Ascending aorta (tissue), 2 donors: Measurements from ENCODE around the gene KCNAB1. TPM values are rescaled to one million over a fixed set of nuclear protein-coding genes. Genes with fewer than 3 reads are reported as not detected.
"Not testable (repeated sequence)": the region's sequence is repeated elsewhere in the genome, so short reads cannot be mapped to it uniquely, and the experiment has no call there.

Experiments used
- DNase-seq, 2 donors: peaks; one replicate each; pipeline ENCODE4 v3.0.0-alpha.2; 2019; ENCODE audit warnings: low spot score in 2 of 2
- H3K27ac ChIP-seq, 2 donors: fragments of 200-600 bp; sonication (generic); one replicate each; pipeline ENCODE4 v1.5.1; 2016 to 2017; ENCODE audit warnings: mild to moderate bottlenecking in 1 of 2
- H3K27me3 ChIP-seq: fragments of 200-600 bp; sonication (generic); one replicate; pipeline ENCODE4 v1.5.1; 2017
- H3K36me3 ChIP-seq, 2 donors: fragments of 200-600 bp; sonication (generic); one replicate each; pipeline ENCODE4 v1.5.1; 2016
- H3K4me1 ChIP-seq, 2 donors: fragments of 200-600 bp; sonication (generic); one replicate each; pipeline ENCODE4 v1.5.1; 2016 to 2017; ENCODE audit warnings: mild to moderate bottlenecking in 1 of 2
- H3K4me3 ChIP-seq, 2 donors: fragments of 200-600 bp; sonication (generic); one replicate each; pipeline ENCODE4 v1.5.1; 2016 to 2017; ENCODE audit warnings: mild to moderate bottlenecking in 1 of 2
- H3K9me3 ChIP-seq, 2 donors: fragments of 200-600 bp; sonication (generic); one replicate each; pipeline ENCODE4 v1.5.1; 2016
- CTCF ChIP-seq, 3 experiments: fragments of 200-600 bp in 2 of 3; fragments of 450-650 bp in 1 of 3; sonication (generic) in 2 of 3; IDR thresholded peaks; one replicate each; pipeline ENCODE4 v1.5.1; 2016 to 2019; ENCODE audit warnings: antibody characterized with exemption in 3 of 3, mild to moderate bottlenecking in 1 of 3, moderate library complexity in 1 of 3
- intact Hi-C: fragments of 100-400 bp; cut with DNase I; formaldehyde crosslinking; loops from one replicate; pipeline ENCODE4 v1.15.1; 2023
- total RNA-seq: library from RNA; depleted of rRNA; stranded (reverse); fragments of >200 nt; gene quantifications from one replicate; pipeline ENCODE4 v1.1.0, GENCODE V29; 2016

KCNAB1 gene
- total RNA-seq: 15.1 TPM

DNA sequence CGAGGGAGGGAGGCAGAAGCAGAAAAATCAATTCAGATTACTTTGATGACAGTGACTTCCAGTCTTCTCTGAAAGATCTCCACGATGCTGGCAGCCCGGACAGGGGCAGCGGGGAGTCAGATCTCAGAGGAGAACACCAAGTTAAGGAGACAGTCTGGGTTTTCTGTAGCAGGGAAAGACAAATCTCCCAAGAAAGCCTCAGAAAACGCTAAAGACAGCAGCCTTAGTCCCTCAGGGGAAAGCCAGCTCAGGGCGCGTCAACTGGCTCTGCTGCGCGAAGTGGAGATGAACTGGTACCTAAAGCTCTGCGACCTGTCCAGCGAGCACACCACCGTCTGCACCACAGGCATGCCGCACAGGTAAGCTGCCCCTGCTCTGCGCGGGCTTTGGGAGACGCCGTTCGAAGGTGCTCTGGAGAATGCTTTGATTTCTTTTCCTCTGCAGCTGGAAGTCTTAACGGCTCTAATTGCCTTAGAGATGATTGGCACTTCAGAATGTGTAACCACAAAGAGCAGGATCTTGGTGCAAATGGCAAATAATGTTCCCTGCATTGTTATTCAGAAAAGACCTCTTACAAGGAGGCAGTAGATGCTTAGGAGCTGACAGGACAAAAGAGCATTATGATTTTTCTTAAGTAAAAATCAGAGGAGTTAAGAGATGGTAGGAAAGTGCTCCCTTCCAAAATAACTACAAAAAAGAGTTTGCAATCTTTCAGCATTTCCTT is at the start of gene KCNAB1:
TSS of gene KCNAB1 (plus strand) at position 51 of the 724 bp plus-strand sequence.
- intact Hi-C loops: no loop called here
- TF ChIP-seq CTCF (IDR thresholded peaks at IDR 0.05): no peak
- DNase-seq: no peak
- H3K4me3 ChIP-seq: peak within 1 kb of the TSS in 1 of 2 donors; percentile 43
- no peaks in the 10 kb centered on the region for H3K9me3 ChIP-seq
- H3K27me3 ChIP-seq: no peaks in the 10 kb centered on the region
- H3K4me1 ChIP-seq: no peaks in the 10 kb centered on the region
- H3K27ac ChIP-seq: no peak within 1 kb of the TSS
- no peaks in the 10 kb centered on the region for H3K36me3 ChIP-seq

GRCh38 chr3:156071031-156071430 is 49.3 kb upstream of the KCNAB1 start:
- Histone ChIP-seq H3K4me3 (no peak overlapping the region), H3K27me3 (no peaks in the 10 kb centered on the region), H3K27ac (no peak overlapping the region), H3K36me3 (no peaks in the 10 kb centered on the region), H3K9me3 (no peaks in the 10 kb centered on the region), H3K4me1 (no peaks in the 10 kb centered on the region)
- no peak for DNase-seq
- intact Hi-C loops: no loop called here
- no peak for TF ChIP-seq CTCF (IDR thresholded peaks at IDR 0.05)

DNA sequence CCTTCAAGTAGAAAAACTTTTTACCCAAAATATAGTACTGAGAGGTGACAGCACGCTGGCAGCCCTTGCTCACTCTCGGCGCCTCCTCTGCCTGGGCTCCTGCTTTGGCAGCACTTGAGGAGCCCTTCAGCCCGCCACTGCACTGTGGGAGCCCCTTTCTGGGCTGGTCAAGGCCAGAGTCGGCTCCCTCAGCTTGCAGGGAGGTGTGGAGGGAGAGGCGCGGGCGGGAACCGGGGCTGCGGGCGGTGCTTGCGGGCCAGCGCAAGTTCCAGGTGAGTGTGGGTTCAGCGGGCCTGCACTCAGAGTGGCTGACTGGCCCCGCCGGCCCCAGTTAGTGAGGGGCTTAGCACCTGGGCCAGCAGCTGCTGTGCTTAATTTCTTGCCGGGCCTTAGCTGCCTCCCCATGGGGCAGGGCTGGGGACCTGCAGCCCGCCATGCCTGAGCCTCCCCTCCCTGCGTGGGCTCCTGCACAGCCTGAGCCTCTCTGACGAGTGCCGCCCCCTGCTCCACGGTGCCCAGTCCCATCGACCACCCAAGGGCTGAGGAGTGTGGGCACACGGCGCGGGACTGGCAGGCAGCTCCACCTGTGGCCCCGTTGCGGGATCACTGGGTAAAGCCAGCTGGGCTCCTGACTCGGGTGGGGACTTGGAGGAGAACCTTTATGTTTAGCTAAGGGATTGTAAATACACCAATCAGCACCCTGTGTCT is 47.3 kb upstream of the KCNAB1 start:
- H3K36me3 ChIP-seq, H3K27ac ChIP-seq, DNase-seq, H3K9me3 ChIP-seq, H3K27me3 ChIP-seq, H3K4me3 ChIP-seq, H3K4me1 ChIP-seq, intact Hi-C loops: not testable (repeated sequence)

DNA sequence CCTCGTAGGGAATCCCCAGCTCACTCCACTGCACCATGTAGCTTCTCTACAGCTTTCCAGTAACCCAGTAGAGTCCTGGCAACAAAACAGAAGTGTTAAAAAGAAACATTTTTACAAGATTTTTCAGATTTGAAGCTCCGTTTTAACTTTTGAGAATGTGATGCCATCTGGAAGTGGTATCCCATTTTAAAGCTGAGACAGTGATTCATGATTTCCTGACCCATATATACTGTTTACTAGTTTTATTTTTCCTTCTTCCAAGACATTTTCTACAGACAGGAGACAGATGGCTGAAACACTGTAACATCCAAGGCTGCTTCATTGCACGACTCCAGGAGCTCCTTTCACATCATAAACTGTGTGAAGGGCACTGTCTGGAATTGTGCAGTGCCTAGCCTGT is 30.3 kb upstream of the KCNAB1 start:
- no peaks in the 10 kb centered on the region for H3K36me3 ChIP-seq
- H3K9me3 ChIP-seq: no peaks in the 10 kb centered on the region
- no peak overlapping the region for H3K27ac ChIP-seq
- no peak overlapping the region for H3K4me3 ChIP-seq
- no peaks in the 10 kb centered on the region for H3K27me3 ChIP-seq
- DNase-seq: no peak
- no peak for TF ChIP-seq CTCF (IDR thresholded peaks at IDR 0.05)
- intact Hi-C loops: no loop called here
- H3K4me1 ChIP-seq: no peaks in the 10 kb centered on the region

DNA sequence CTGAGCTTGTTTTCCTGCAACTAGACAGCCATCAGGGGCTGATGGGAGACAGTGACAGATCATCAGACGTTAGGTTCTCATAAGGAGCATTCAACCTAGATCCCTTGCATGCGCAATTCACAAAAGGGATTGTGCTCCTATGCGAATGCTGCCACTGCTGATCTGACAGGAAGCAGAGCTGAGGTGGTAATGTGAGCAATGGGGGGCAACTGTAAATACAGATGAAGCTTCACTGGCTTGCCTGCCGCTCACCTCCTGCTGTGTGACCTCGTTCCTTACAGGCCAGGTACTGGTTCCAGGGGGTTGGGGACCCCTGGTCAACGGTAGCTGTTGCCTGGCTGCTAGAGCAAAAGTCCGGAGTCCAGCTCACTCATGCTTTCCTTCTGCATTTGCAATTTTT is 26.4 kb upstream of the KCNAB1 start:
- H3K27me3 ChIP-seq: no peaks in the 10 kb centered on the region
- no peak overlapping the region for H3K27ac ChIP-seq
- no peak for DNase-seq
- no peak for TF ChIP-seq CTCF (IDR thresholded peaks at IDR 0.05)
- no peaks in the 10 kb centered on the region for H3K36me3 ChIP-seq
- intact Hi-C loops: no loop called here
- H3K4me1 ChIP-seq: peaks cover 0 to 4% of the 10 kb centered on the region in 2 donors
- H3K9me3 ChIP-seq: no peaks in the 10 kb centered on the region
- no peak overlapping the region for H3K4me3 ChIP-seq

DNA sequence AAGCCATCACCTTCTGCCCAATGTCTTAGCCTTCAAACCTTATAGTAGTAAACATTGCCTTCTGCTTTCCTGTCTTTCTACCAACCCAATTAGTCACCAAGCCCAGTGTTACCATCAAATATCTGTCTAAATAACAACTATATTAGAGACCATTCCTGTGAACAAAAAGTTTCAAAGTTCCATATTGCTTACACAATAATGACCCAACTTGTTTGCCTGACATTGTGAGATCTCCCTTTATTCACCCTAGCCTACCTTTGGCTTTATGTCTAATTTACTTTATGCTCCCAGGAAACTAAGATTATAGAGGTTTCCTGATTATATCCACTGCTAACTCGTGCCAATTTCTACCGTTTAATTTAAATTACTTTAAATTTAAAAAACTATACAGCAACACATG is 26.0 kb upstream of the KCNAB1 start:
- intact Hi-C loops: no loop called here
- no peak for TF ChIP-seq CTCF (IDR thresholded peaks at IDR 0.05)
- Histone ChIP-seq H3K4me3 (no peak overlapping the region), H3K27ac (no peak overlapping the region), H3K36me3 (no peaks in the 10 kb centered on the region), H3K9me3 (no peaks in the 10 kb centered on the region), H3K27me3 (no peaks in the 10 kb centered on the region), H3K4me1 (peaks cover 0 to 4% of the 10 kb centered on the region in 2 donors)
- no peak for DNase-seq

- H3K4me1 ChIP-seq, intact Hi-C loops: not testable (repeated sequence)
Observed at GRCh38 chr3:156095652-156096051, 24.7 kb upstream of the KCNAB1 start.

More at GRCh38 chr3:156095652-156096051, 24.7 kb upstream of the KCNAB1 start:
- H3K36me3 ChIP-seq, DNase-seq, H3K27me3 ChIP-seq, H3K9me3 ChIP-seq, H3K4me3 ChIP-seq, H3K27ac ChIP-seq: not testable (repeated sequence)
